GM12864 (cell line): ENCODE results near the gene E2F4.

Experiments
- DNase-seq: peaks from one replicate; pipeline ENCODE4 v3.0.0-alpha.2; 2011; ENCODE audit warnings: low read depth
- H3K4me3 ChIP-seq: 2 replicates; pipeline ENCODE4 v1.5.1; 2011; ENCODE audit warnings: mild to moderate bottlenecking, low read depth, low read length, control low read depth
- TF ChIP-seq, protein P1 (sequence below): IDR thresholded peaks from 2 replicates; pipeline ENCODE4 v1.5.1; 2011; ENCODE audit warnings: low read depth, mild to moderate bottlenecking, moderate library complexity, low read length, control low read depth, inconsistent platforms; ENCODE audit errors: missing control alignments

Gene E2F4

DNA sequence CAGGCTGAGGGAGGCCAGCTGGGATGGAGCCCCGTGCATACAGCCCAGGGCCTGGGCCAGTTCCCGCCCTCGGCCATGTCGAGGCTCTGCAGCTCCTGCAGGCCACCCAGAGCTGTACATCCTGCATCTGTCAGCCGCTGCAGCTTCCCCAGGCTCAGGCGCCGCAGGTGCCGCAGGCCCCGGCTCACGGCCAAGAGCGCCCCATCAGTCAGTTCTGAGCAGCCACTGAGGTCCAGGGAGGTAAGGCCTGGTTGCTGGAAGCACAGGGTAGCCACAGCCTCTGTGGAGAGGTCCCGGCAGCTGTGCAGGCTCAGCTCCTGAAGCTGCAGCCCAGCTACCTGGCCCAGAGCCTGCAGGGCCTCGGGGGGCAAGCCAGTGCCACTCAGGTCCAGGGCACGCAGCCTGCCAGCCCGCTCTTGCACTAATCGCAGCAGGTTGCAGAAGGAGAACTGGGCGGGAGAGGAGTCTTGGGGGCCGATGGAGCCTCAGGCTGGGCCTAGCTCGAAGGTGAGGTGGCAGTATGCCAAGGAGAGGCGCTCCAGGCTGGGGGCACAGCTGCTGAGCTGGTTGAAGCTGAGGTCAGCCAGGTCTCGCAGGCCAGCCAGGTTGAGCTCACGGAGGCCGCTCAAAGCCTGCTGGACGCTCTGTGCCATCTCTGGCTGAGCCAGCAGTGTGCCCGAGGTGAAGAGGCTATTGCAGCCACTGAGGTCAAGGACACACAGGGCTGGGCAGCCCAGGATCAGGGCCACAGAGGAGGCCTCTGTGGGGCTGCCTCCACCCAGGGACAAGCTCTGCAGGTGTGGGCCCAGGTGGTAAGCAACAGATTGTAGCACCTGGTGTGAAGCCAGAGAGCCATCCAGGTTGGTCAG is 18.3 kb downstream of the E2F4 start:
- no peak overlapping the region for H3K4me3 ChIP-seq
- TF ChIP-seq, protein P1, sequence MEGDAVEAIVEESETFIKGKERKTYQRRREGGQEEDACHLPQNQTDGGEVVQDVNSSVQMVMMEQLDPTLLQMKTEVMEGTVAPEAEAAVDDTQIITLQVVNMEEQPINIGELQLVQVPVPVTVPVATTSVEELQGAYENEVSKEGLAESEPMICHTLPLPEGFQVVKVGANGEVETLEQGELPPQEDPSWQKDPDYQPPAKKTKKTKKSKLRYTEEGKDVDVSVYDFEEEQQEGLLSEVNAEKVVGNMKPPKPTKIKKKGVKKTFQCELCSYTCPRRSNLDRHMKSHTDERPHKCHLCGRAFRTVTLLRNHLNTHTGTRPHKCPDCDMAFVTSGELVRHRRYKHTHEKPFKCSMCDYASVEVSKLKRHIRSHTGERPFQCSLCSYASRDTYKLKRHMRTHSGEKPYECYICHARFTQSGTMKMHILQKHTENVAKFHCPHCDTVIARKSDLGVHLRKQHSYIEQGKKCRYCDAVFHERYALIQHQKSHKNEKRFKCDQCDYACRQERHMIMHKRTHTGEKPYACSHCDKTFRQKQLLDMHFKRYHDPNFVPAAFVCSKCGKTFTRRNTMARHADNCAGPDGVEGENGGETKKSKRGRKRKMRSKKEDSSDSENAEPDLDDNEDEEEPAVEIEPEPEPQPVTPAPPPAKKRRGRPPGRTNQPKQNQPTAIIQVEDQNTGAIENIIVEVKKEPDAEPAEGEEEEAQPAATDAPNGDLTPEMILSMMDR = no peak
- DNase-seq = no peak

DNA sequence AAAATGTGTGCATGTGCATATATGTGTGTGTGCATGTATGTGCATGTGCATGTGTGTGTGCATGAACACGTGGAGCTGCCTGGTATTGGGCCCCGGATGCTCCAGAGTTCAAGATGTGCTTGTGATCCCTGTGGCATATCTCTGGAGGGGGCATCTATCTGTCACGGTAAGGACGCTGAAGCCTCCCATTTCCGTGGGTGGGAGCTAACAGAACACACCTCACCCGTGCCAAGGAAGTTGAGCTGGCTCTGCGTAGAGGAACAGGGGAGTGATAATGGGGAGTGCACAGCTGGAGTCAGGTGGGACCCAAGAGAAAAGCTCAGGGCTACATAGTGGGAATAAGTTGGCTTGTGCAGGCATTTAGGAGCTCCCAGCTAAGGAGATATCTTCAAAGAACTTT is 19.7 kb downstream of the E2F4 start:
- no peak for DNase-seq
- TF ChIP-seq, protein P1 = no peak
- H3K4me3 ChIP-seq = no peak overlapping the region

DNA sequence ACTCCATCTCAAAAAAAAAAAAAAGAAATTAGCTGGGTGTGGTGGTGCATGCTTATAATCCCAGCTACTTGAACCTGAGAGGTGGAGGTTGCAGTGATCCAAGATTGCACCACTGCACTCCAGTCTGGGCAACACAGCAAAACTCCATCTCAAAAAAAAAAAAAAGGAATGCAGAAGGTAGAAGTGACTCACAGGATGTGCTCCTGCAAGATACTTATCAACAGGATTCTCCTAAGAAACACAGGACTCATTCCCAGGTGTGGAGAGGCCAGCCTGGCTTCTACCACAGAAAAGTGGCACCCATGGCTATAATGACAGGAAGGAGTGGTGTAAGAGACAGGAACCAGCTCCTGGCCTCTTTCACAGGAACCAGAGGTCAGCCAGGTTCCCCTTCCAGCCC is 20.8 kb downstream of the E2F4 start:
- no peak overlapping the region for H3K4me3 ChIP-seq
- TF ChIP-seq, protein P1 = no peak
- DNase-seq = no peak

DNA sequence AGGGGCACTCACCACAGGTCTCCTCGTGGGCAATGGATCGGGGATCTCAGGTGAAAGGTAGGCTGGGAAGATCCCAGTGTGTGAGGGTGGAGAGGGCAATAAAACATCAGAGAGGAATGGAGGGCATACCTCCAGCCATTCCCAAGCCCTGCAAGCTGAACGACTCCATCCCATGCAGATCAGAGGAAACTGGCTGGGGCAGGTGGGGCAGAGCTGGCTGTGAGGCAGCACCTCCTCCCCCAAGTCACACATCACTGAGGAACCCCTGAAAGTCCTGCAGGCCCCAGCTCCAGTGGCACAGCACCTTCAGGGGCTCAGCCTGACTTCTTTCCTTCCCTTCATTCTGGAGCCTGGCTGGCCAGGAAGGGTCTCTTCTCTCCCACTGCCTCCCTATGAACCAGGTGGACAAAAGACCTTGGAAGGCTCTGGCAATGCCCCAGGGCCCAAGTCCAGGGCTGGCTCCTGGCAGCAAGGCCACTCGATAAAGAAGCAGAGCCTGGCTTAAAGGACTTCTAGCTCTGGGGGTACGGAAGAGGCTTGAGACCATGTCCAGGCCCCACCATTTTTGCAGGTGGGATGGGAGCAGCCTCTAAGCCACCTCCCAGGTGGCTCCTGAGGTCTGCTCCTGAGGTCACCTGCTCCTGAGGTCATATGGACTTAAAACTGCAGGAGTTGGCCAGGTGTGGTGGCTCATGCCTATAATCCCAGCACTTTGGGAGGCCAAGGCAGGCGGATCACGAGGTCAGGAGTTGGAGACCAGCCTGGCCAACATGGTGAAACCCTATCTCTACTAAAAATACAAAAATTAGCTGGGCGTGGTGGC is 21.5 kb downstream of the E2F4 start:
- TF ChIP-seq, protein P1 = no peak
- no peak for DNase-seq
- no peak overlapping the region for H3K4me3 ChIP-seq

DNA sequence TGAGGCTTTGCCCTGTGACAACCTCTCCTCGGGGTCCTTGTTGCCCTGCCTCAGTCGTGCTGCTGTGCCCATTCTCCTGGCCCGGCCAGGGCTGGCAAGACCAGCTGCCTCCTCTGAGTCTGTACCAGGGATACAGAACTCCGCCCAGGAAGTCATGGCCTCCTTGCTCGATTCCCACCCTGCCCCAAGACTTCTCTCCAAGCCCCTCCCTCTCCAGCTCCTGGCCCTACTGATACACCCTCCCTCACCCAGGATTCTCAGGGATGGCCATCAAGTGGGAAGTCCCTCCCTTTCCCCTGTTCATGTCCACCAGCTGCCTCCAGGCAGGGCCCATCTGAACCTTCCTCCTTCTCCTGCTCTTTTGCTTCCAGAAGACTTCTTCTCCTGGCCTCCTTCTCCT is 23.8 kb downstream of the E2F4 start:
- H3K4me3 ChIP-seq = no peak overlapping the region
- DNase-seq = no peak
- TF ChIP-seq, protein P1 = no peak

DNA sequence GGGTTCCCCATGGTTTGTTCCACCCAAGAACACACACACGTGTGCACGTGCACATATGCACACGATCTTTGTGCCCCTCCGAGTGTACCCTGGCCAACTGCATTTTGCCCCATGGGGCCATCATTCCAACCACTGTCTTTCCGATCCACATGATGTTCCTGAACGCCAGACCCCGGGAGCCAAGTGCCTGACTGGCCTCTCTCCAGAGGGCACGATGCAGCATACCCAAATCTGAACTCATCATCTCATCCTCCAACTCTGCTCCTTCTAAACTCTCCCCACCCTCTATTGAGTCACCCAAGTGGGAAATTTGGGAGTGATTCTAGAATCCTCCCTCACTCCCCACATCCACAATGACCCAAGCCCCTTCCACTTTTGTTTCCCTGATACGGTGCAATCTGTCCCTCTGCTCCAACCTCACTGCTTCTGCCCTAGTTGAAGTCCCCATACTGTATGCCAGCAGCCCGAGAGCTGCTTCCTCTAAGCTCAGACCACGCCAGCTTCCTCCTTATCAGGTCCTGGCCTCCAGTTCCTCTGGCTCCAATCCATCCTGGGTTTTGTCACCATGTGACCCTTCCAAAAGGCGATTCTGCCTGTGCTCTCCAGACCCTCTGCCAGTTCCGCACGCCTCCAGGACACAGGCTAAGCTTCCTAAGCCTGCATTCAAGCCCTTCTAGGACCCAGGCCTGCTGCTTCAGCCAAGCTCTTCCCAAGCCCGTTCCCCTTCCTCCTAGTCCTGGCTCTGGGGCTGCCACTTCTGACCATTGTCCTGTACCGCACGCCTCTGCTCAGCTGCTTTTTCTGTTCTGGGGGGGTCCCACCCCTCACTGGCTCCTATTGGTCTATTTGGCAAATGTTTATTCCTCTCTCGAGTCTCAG is 24.9 kb downstream of the E2F4 start:
- DNase-seq = no peak
- TF ChIP-seq, protein P1 = no peak
- H3K4me3 ChIP-seq = no peak overlapping the region
